ENCODE results near the gene OTOP2.
A peak's percentile ranks its signal among the peaks of the same experiment; 100 is the strongest.
"Not testable (repeated sequence)": the region's sequence is repeated elsewhere in the genome, so short reads cannot be mapped to it uniquely, and the experiment has no call there.

The OTOP2 gene

GRCh38 chr17:74901353-74902135, 22.5 kb upstream of the OTOP2 start:
- DNase-seq, result no peak

GRCh38 chr17:74903034-74903433, 21.0 kb upstream of the OTOP2 start:
- no peak for DNase-seq

GRCh38 chr17:74903671-74904070, 20.4 kb upstream of the OTOP2 start:
- no peak for DNase-seq

GRCh38 chr17:74904687-74905409, 19.2 kb upstream of the OTOP2 start:
- DNase-seq, result no peak

GRCh38 chr17:74906214-74906793, 17.8 kb upstream of the OTOP2 start:
- DNase-seq, result not testable (repeated sequence)

GRCh38 chr17:74907012-74907411, 17.1 kb upstream of the OTOP2 start:
- DNase-seq, result no peak

- DNase-seq, result not testable (repeated sequence)
These were observed 15.0 kb upstream of the OTOP2 start for GRCh38 chr17:74909097-74909496.

GRCh38 chr17:74911423-74911822, 12.7 kb upstream of the OTOP2 start:
- not testable (repeated sequence) for DNase-seq

GRCh38 chr17:74916136-74916850, 7.8 kb upstream of the OTOP2 start:
- no peak for DNase-seq

GRCh38 chr17:74916851-74917199, 7.2 kb upstream of the OTOP2 start:
- DNase-seq, result no peak

GRCh38 chr17:74917430-74917829, 6.6 kb upstream of the OTOP2 start:
- DNase-seq, result no peak

- no peak for DNase-seq
These were observed 5.2 kb upstream of the OTOP2 start for GRCh38 chr17:74918906-74919305.

GRCh38 chr17:74919440-74920305, 4.4 kb upstream of the OTOP2 start:
- peak; percentile 22 for DNase-seq

- no peak for DNase-seq
These were observed 3.8 kb upstream of the OTOP2 start for GRCh38 chr17:74920306-74920620.

GRCh38 chr17:74920642-74921025, 3.4 kb upstream of the OTOP2 start:
- no peak for DNase-seq

- DNase-seq, result no peak
These were observed 2.9 kb upstream of the OTOP2 start for GRCh38 chr17:74921026-74921681.

- DNase-seq, result no peak
These were observed 2.3 kb upstream of the OTOP2 start for GRCh38 chr17:74921769-74922168.

GRCh38 chr17:74922172-74922571, 1.9 kb upstream of the OTOP2 start:
- DNase-seq, result no peak

- DNase-seq, result no peak
These were observed 1.2 kb upstream of the OTOP2 start, which contains the start of gene USH1G for GRCh38 chr17:74922694-74923537. Gene USH1G, minus strand, starts transcription at chr17:74923255. Its CDS starts 182 bp downstream, at chr17:74923073.

- DNase-seq, result peak; percentile 84
These were observed 379 bp upstream of the OTOP2 start for GRCh38 chr17:74923538-74924249.
